Activated T-cell treated with anti-CD3 and anti-CD28 coated beads, Interleukin-2, amount 50 U/mL, for 4 hours (primary cell): ENCODE data around the gene RABEP1. TPM values are rescaled to one million over a fixed set of nuclear protein-coding genes. Genes with fewer than 3 reads are reported as not detected.

Experiments
- ATAC-seq, 2 donors: fragments of 200-7000 bp; cut with Tn5 transposase; one replicate each; pipeline ENCODE4 v1.10.0; 2021
- DNase-seq: peaks from one replicate; pipeline ENCODE4 v3.0.0-alpha.2; 2020
- H3K27me3 Mint-ChIP-seq: one replicate; pipeline ENCODE4 v1.8.0; 2021; ENCODE audit warnings: low read depth, mixed read lengths
- H3K36me3 Mint-ChIP-seq: one replicate; pipeline ENCODE4 v1.8.0; 2022; ENCODE audit warnings: mixed read lengths; ENCODE audit not compliant: insufficient read depth
- H3K4me1 Mint-ChIP-seq: one replicate; pipeline ENCODE4 v1.8.0; 2021; ENCODE audit warnings: low read depth, mixed read lengths
- H3K4me3 Mint-ChIP-seq: one replicate; pipeline ENCODE4 v1.8.0; 2021; ENCODE audit warnings: mild to moderate bottlenecking, moderate library complexity, mixed read lengths
- H3K9me3 Mint-ChIP-seq: one replicate; pipeline ENCODE4 v1.8.0; 2021; ENCODE audit warnings: mixed read lengths
- total RNA-seq, 3 donors: library from RNA; stranded (reverse); gene quantifications; one replicate each; pipeline ENCODE4 v1.2.1, GENCODE V29; 2021

RABEP1 gene
- total RNA-seq, 3 donors from 2014 or later = 72.9 to 80.8 (median 76.3) TPM

DNA sequence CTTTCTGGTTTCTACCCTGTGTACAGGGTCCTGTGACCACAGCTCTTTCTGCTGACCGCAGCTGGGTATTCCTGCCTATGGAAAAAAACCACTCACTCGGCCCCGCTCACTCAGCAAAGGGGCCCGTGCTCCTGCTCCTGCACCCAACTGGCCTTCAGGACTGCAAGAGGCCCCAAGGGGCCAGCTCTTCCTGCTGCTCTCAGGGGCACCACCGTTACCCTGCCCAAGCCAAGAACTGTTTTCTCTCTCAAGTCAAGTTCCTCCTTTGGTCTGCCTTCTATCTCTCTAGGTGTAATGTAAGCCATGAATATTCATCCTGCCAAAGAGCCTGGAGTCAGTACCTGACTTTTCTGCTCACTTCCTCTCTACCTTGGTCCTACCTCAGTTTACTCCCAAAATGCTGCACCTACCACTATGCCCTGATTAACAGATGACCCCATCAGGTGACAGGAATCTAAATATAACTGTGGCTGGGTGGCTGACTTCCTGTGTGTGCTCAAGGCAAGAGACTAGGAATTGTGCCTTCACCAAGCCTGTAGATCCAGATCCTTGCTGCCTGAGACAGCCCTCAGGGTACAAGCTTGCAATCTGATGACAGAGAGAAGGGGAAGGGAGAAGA, 27.1 kb upstream of the RABEP1 start:
- no peaks in the 10 kb centered on the region for H3K27me3 Mint-ChIP-seq
- DNase-seq (no peak), ATAC-seq (no peak)
- H3K4me3 Mint-ChIP-seq = no peak overlapping the region
- H3K9me3 Mint-ChIP-seq = no peaks in the 10 kb centered on the region
- no peaks in the 10 kb centered on the region for H3K36me3 Mint-ChIP-seq
- peaks cover 10% of the 10 kb centered on the region for H3K4me1 Mint-ChIP-seq

DNA sequence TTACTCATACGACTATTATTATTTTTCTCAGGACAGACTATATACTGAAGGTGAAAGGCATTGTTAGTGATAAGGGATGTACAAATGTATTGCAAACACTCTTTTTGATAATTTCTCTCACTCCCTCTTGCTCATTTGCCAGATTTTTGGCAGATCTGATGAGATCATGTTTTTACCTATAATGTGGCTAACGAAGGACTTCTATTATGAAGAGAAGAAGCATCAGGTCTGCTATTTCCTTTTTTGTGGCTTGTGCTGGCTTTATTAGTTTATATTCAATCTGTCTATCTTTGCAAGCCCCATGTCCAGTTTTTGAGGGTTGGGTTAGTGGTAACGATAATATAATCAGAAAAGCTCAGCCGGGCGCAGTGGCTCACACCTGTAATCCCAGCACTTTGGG, 25.0 kb upstream of the RABEP1 start:
- Mint-ChIP-seq H3K36me3 (no peaks in the 10 kb centered on the region), H3K4me1 (peaks cover 10% of the 10 kb centered on the region), H3K9me3 (no peaks in the 10 kb centered on the region), H3K4me3 (no peak overlapping the region), H3K27me3 (no peaks in the 10 kb centered on the region)
- ATAC-seq (no peak), DNase-seq (no peak)

DNA sequence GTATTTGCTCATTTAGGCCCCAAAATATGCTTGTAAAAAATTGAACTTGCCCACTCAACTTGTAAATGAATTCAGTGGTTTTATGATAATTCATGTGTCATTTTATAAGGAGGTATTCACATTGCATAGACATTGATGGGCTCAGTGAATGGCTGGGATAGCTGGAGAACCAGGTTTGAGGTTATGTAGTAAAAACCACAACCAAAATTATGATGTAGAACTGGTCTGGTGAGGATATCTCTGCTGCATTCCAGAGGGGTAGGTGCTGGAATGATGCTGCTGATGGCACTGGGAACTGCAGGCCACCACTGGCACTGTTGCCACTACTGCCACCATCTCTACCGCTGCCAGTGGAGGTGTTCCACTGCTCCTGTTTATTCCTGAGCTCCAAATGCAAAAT, 21.5 kb upstream of the RABEP1 start:
- Mint-ChIP-seq H3K9me3 (no peaks in the 10 kb centered on the region), H3K36me3 (no peaks in the 10 kb centered on the region), H3K27me3 (no peaks in the 10 kb centered on the region), H3K4me1 (no peaks in the 10 kb centered on the region), H3K4me3 (no peak overlapping the region)
- DNase-seq = no peak
- no peak for ATAC-seq

DNA sequence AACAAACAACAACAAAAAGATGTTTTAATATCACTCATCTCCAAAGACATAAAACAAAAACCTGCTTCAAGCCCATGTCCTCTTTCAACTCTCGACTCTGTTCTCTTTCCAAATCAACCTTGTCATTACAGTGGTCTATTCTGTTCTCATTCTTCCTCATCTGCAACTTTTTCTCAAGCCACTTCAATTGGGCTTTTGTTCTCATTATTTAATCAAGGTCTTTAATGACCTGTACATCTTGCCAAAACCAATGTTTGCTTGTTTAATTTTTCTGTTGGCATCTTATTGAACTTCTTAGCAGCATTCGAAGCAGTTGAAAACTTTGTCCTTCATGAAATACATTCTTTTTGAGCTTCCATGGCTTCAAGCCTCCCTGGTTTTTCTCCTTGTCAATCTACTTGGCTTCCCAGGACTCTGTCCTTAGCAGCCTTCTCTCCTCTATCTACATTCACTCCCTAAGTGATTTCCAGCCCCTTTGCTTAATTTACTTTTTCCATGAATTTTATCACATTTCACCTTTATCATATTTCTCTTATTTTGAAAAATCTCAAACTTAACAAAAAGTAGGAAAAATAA, 19.6 kb upstream of the RABEP1 start:
- Mint-ChIP-seq H3K9me3 (no peaks in the 10 kb centered on the region), H3K36me3 (no peaks in the 10 kb centered on the region), H3K27me3 (no peaks in the 10 kb centered on the region), H3K4me1 (no peaks in the 10 kb centered on the region), H3K4me3 (no peak overlapping the region)
- DNase-seq = no peak
- ATAC-seq = no peak

DNA sequence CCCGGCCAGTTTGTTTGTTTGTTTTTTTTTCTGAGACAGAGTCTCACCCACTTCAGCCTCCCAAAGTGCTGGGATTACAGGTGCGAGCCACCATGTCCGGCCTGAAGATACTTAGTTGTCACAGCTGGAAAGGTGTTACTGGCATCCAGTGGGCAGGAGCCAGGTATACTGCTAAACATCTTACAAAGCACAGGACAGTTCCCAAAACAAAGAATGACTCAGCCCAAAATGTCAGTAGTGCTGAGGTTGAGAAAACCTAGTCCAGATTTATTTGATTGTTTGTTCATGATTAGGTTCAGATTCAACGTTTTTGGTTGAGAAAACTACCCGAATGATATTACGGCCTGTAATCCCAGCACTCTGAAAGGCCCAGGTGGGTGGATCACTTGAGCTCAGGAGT, 18.6 kb upstream of the RABEP1 start:
- DNase-seq = no peak
- no peak overlapping the region for H3K4me3 Mint-ChIP-seq
- ATAC-seq = no peak

DNA sequence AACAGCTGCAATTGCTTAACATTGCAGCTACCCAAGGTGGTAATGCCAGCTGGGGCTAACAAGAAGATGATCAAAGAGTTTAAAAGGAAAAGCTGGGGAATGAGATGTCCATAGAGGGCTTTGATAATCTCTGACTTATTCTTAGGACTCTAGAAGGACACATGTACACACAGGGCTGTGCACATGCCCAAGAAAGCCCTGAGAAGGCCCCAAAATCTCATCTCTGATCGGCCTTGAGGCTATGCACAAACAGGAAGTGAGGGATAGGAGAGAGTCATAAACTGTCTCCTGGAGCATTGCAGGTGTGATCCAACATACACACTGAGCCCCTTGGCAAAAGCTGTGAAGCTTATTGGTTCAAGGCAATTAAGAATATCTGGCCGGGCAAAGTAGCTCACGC, 17.2 kb upstream of the RABEP1 start:
- H3K9me3 Mint-ChIP-seq = no peaks in the 10 kb centered on the region
- H3K27me3 Mint-ChIP-seq = no peaks in the 10 kb centered on the region
- DNase-seq = no peak
- no peaks in the 10 kb centered on the region for H3K36me3 Mint-ChIP-seq
- H3K4me3 Mint-ChIP-seq = no peak overlapping the region
- no peak for ATAC-seq
- H3K4me1 Mint-ChIP-seq = no peaks in the 10 kb centered on the region

More for the DNA sequence above, 18.6 kb upstream of the RABEP1 start:
- no peaks in the 10 kb centered on the region for H3K9me3 Mint-ChIP-seq
- H3K36me3 Mint-ChIP-seq = no peaks in the 10 kb centered on the region
- H3K4me1 Mint-ChIP-seq = no peaks in the 10 kb centered on the region
- H3K27me3 Mint-ChIP-seq = no peaks in the 10 kb centered on the region

DNA sequence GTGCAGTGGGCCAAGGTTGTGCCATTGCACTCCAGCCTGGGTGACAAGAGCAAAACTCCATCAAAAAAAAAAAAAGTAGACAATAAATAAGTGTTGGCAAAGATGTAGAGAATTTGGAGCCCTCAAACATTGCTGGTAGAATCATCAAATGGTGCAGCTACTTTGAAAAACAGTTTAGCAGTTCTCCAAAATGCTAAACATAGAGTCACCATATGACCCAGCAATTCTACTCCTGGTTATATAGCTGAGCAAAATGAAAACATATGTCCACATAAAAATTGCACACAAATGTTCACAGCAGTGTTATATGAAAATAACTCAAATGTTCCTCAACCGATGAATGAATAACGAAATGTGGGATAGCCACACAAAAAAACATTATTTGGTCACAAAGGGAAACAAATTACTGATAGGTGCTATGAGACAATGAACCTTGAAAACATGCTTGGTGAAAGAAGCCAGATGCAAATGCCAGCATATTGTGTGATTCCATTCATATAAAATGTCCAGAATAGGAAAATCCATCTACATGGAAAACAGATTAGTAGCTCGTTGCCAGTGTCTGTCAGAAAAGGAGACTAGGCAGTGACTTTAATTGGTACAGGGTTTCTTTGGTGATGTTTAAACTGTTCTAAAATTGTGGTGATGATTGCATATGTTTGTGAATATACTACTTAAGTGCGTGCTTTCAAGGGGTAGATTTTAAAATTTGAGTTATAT, 12.7 kb upstream of the RABEP1 start:
- H3K27me3 Mint-ChIP-seq = no peaks in the 10 kb centered on the region
- H3K36me3 Mint-ChIP-seq = no peaks in the 10 kb centered on the region
- H3K9me3 Mint-ChIP-seq = no peaks in the 10 kb centered on the region
- peaks cover 11% of the 10 kb centered on the region for H3K4me1 Mint-ChIP-seq
- DNase-seq (no peak), ATAC-seq (no peak)
- H3K4me3 Mint-ChIP-seq = no peak overlapping the region

DNA sequence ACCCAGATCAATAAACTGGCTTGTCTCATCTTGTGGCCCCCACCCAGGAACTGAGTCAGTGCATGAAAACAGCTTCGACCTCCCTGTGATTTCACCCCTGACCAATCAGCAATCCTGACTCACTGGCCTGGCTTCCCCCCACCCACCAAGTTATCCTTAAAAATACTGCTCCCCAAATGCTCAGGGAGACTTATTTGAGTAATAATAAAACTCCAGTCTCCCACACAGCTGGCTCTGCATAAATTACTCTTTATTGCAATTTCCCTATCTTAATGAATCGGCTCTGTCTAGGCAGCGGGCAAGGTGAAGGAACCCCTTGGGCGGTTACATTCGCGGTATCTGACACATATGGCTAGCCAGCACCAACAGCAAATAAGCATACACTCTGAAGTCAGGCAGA, 9.8 kb upstream of the RABEP1 start:
- Mint-ChIP-seq H3K9me3 (no peaks in the 10 kb centered on the region), H3K27me3 (no peaks in the 10 kb centered on the region)
- DNase-seq = no peak

DNA sequence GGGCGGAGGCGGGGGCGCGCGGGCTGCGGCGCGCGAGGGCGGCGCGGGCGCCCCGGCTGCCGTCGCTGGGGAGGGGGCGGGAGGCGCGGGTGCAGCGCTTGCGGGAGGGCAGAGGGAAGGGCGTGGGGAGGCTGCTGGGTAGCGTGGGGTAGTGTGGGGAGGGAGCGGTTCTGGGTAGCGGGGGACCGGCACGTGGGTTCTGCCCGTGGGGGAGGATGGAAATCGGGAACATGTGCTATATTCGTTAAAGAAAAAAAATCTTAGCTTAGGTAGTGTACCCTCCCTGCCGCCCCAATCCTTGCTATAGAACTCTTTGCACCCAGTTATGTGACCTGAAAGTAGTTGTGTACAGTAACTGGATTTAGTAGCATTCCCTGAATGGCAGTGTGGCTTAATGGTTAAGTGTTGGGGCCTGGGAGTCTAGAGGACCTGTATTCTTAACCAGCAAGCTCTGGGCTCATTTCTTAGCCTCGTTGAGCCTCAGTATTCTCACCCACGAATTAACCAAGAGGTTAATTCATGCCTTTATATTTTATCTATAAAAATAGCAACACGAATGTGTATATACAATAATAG, 646 bp downstream of the RABEP1 start:
- H3K4me1 Mint-ChIP-seq = peaks cover 37% of the 10 kb centered on the region
- ATAC-seq = peak; percentile 44 to 49
- peaks cover 9% of the 10 kb centered on the region for H3K36me3 Mint-ChIP-seq
- peak overlapping the region; percentile 89 for H3K4me3 Mint-ChIP-seq
- peak; percentile 64 for DNase-seq
- no peaks in the 10 kb centered on the region for H3K9me3 Mint-ChIP-seq
- H3K27me3 Mint-ChIP-seq = no peaks in the 10 kb centered on the region

More for the DNA sequence above, 9.8 kb upstream of the RABEP1 start:
- H3K4me3 Mint-ChIP-seq = no peak overlapping the region
- ATAC-seq = peak; percentile 82 to 96
- H3K36me3 Mint-ChIP-seq = no peaks in the 10 kb centered on the region
- peaks cover 11% of the 10 kb centered on the region for H3K4me1 Mint-ChIP-seq

DNA sequence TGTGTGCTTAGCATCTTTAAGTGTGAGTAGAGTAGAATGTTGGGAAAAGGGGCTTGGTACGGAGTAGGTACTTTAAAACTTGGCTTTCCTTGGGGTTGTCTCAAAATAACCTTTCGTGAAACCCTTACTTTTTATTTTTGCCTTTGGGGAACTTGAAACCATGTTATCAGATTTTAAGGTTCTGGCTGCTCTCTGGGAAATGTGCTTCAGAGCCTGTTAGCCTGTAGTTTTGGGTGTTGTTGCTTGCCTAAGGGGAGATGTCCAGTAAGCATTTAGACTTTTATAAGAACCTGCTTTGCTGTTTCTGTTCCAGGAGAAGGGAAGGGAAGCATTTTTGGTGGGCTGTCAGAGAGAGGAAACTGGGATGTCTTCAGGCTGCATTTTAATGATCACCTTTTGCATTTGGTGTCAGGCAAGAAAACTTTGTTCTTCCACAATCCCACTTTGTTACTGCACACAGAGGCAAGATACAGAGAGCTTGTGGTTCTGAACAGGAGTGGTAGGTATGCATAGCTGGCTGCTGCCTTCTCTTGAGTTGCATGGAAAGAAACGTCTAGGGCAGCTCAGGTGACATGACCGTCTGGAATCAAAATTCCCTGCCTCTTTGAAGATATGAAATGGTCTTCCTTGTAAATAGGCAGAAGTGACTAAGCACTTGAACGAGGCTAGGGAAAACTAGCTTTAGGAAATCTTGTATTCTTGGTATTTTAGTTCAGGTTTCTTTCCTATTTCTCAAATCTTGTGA, 1.7 kb downstream of the RABEP1 start:
- no peak for DNase-seq
- H3K27me3 Mint-ChIP-seq = no peaks in the 10 kb centered on the region
- no peak for ATAC-seq
- peak overlapping the region; percentile 89 for H3K4me3 Mint-ChIP-seq
- peaks cover 9% of the 10 kb centered on the region for H3K36me3 Mint-ChIP-seq
- H3K9me3 Mint-ChIP-seq = no peaks in the 10 kb centered on the region
- peaks cover 44% of the 10 kb centered on the region for H3K4me1 Mint-ChIP-seq

DNA sequence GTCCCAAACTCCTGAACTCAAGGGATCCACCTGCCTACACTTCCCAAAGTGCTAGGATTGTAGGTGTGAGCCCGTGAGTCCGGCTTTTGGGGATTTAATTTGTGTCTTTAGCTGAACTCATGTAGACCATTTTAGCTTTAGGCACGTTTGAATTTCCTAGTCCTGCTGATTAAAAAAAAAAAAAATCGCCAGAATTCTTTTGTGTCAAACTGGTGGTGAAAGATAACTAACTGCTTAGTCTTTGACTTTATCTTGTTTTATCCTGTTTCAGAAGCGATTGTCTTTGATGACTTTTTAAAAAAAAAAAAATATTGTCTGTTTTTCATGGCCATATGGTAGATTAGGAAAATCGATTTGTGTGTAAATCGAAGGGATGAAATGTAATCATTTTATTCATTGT, 2.6 kb downstream of the RABEP1 start:
- H3K4me3 Mint-ChIP-seq = peak overlapping the region; percentile 89

DNA sequence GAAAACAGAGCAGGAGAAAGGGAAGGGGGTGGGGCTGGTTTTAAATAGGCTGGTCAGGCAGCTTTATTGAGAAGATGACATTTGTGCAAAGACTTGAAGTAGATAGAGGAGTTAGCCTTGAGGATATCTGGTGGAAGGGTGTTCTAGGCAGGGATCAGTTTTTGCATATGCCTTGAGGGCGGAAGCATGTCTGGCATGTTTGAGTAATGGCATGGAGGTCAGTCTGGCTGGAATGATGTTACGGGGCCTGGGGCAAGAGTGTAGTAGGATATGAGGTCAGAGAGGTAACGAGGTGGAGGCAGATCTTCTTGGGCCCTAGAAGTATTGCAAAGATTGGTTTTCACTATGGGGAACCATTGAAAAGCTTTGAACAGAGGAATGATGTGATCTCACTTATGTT, 4.8 kb downstream of the RABEP1 start:
- H3K4me3 Mint-ChIP-seq = no peak overlapping the region
- no peak for DNase-seq
- no peaks in the 10 kb centered on the region for H3K27me3 Mint-ChIP-seq
- ATAC-seq = no peak
- peaks cover 54% of the 10 kb centered on the region for H3K4me1 Mint-ChIP-seq
- peaks cover 9% of the 10 kb centered on the region for H3K36me3 Mint-ChIP-seq
- no peaks in the 10 kb centered on the region for H3K9me3 Mint-ChIP-seq

More for the DNA sequence above, 2.6 kb downstream of the RABEP1 start:
- ATAC-seq (no peak), DNase-seq (no peak)
- H3K36me3 Mint-ChIP-seq = peaks cover 9% of the 10 kb centered on the region
- peaks cover 51% of the 10 kb centered on the region for H3K4me1 Mint-ChIP-seq
- no peaks in the 10 kb centered on the region for H3K9me3 Mint-ChIP-seq
- no peaks in the 10 kb centered on the region for H3K27me3 Mint-ChIP-seq

DNA sequence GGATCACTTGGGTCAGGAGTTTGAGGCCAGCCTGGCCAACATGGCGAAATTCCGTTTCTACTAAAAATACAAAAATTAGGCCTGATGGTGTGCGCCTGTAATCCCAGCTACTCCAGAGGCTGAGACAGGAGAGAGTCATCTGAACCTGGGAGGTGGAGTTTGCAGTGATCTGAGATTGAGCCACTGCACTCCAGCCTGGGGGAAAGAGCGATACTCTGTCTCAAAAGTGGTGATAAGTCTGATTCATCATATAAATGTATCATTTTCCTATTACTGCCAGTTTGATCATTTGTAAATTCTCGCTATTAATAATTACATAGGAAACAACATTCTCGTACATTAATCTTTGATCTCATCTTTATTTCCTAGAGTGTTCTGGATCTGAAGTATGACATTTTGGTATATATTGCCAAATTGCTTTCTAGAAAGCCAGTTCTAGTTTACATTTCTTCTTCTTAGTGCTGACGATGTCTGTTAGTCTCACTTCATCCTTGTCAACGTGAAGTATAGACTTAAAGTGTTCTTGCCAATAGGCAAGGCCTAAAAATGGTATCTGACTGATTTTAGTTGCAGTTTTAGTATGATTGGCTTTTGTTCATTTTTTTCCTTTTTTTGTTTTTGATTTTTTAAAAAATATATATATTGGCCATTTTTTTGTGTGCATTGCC, 9.7 kb downstream of the RABEP1 start:
- Mint-ChIP-seq H3K4me3 (no peak overlapping the region), H3K4me1 (peaks cover 35% of the 10 kb centered on the region), H3K36me3 (peaks cover 2% of the 10 kb centered on the region)

DNA sequence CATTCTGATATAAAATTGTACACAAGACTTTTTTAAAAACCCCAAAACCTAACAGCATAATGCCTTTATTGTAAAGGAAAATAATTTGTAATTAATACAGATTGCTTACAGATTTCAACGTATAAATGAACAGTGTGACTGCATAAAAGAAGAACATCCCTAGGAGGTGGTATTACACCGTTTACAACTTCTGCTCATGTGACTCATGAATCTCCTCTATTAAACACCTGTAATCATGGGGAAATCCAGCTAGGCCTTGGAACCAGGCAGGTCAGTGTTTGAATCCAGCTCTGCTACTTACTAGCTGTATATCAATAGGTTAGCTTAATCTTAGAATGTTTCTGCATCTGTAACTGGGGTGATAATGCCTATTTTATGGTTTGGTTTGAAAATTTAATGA, 15.2 kb downstream of the RABEP1 start:
- H3K4me1 Mint-ChIP-seq = peaks cover 37% of the 10 kb centered on the region
- no peaks in the 10 kb centered on the region for H3K9me3 Mint-ChIP-seq
- peaks cover 16% of the 10 kb centered on the region for H3K36me3 Mint-ChIP-seq
- peak in 1 of 2 donors; percentile 48 for ATAC-seq
- no peak for DNase-seq
- no peaks in the 10 kb centered on the region for H3K27me3 Mint-ChIP-seq
- no peak overlapping the region for H3K4me3 Mint-ChIP-seq

More for the DNA sequence above, 9.7 kb downstream of the RABEP1 start:
- ATAC-seq (no peak), DNase-seq (no peak)
- Mint-ChIP-seq H3K9me3 (no peaks in the 10 kb centered on the region), H3K27me3 (no peaks in the 10 kb centered on the region)
